Kidney (tissue), 14 donors: Measurements from ENCODE around the gene SIK3. TPM values are rescaled to one million over a fixed set of nuclear protein-coding genes. Genes with fewer than 3 reads are reported as not detected.
A peak's percentile ranks its signal among the peaks of the same experiment; 100 is the strongest.

Experiments used
- DNase-seq, 5 donors: peaks; one replicate each; pipeline ENCODE4 v3.0.0-alpha.2; 2013 to 2020
- FAIRE-seq: peaks from 2 replicates; lab custom pipeline; 2012; peaks lifted over from hg19 to GRCh38; lab: Jason Lieb, UNC
- H3K27ac ChIP-seq, 2 donors: one replicate each; pipeline ENCODE4 v1.7.0; 2013; ENCODE audit warnings: low read depth in 2 of 2, low read length in 2 of 2, inconsistent platforms in 1 of 2
- H3K27me3 ChIP-seq: one replicate; pipeline ENCODE4 v1.7.1; 2013; ENCODE audit warnings: low read length, inconsistent platforms; ENCODE audit not compliant: control insufficient read depth, insufficient read depth
- H3K36me3 ChIP-seq, 3 donors: one replicate each; pipeline versions ENCODE4 v1.7.0 to v1.7.1; 2013; ENCODE audit warnings: low read length in 3 of 3, control low read depth in 1 of 3, inconsistent platforms in 1 of 3; ENCODE audit not compliant: insufficient read depth in 3 of 3, control insufficient read depth in 2 of 3
- H3K4me1 ChIP-seq, 3 donors: one replicate each; pipeline versions ENCODE4 v1.7.0 to v1.7.1; 2013; ENCODE audit warnings: low read length in 3 of 3, inconsistent platforms in 1 of 3, low read depth in 1 of 3; ENCODE audit not compliant: control insufficient read depth in 2 of 3, insufficient read depth in 2 of 3
- H3K4me3 ChIP-seq, 3 donors: one replicate each; pipeline versions ENCODE4 v1.7.0 to v1.8.1; 2013; ENCODE audit warnings: low read length in 3 of 3, control low read depth in 1 of 3, inconsistent platforms in 1 of 3
- H3K9ac ChIP-seq, 3 donors: one replicate each; pipeline versions ENCODE4 v1.7.0 to v1.7.1; 2013; ENCODE audit warnings: low read length in 3 of 3, control low read depth in 1 of 3, inconsistent platforms in 1 of 3
- H3K9me3 ChIP-seq, 3 donors: one replicate each; pipeline versions ENCODE4 v1.7.0 to v1.7.1; 2013; ENCODE audit warnings: low read length in 3 of 3, control low read depth in 1 of 3, inconsistent platforms in 1 of 3; ENCODE audit not compliant: control insufficient read depth in 2 of 3, insufficient read depth in 1 of 3
- intact Hi-C: fragments of 100-400 bp; cut with DNase I; formaldehyde crosslinking; loops from one replicate; pipeline ENCODE4 v1.11.1; 2022
- polyA plus RNA-seq: library from polyadenylated mRNA; stranded (reverse); fragments of 350-450 nt; fragmentation: Illumina TruSeq; extraction: RNeasy Lipid Tissue Mini Kit (QIAGEN cat#74804); gene quantifications from one replicate; pipeline ENCODE4 v1.2.3, GENCODE V29; 2014; ENCODE audit warnings: low read depth, low replicate concordance; ENCODE audit not compliant: insufficient read depth
- total RNA-seq: library from RNA; stranded (reverse); fragmentation: NEBNext Ultra II Directional; extraction: Animal tissue kit (Norgen Biotek cat#: 25700); gene quantifications from one replicate; pipeline ENCODE4 v1.2.1, GENCODE V29; 2021
- TF ChIP-seq, protein P1 (sequence below): IDR thresholded peaks from 3 replicates; pipeline ENCODE4 v1.5.1; 2012; ENCODE audit warnings: mild to moderate bottlenecking, moderate library complexity, borderline replicate concordance; ENCODE audit not compliant: insufficient read depth; ENCODE audit errors: extremely low read depth
- donor health status: control.
- donor health status: control.
- donor health status: control.
- donor health status: control.
- donor health status: control.
- donor health status: DM: yes; HTN: yes; CAD: no.
- donor health status: Normal renal cell carcinoma (clear cell type).

Gene SIK3
- total and polyA plus RNA-seq, 2 donors from 2014 or later: 12.3 to 50.7 TPM

DNA sequence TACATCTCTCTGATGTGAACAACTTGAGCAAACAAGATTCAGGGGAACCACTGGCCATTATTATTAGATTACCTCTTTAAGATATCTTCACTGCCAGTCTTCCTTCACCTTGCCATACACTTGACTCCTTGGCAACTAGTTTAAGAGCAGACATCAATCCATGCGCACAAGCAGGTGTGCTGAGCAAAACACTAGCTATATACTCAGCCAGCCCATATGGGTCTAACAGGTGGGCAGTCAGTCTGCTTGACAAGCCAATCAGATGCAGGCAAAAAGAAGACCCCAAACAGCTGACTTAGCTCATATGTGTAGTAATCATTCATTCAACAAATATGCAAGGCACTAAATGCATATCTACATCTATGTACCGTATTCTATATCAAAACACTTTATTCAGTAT, 101.2 kb downstream of the SIK3 start:
- Histone ChIP-seq H3K4me1 (peaks cover 0 to 5% (median 3%) of the 10 kb centered on the region in 3 donors), H3K36me3 (no peaks in the 10 kb centered on the region), H3K9ac (no peak overlapping the region), H3K27me3 (no peaks in the 10 kb centered on the region), H3K9me3 (no peaks in the 10 kb centered on the region), H3K4me3 (no peak overlapping the region), H3K27ac (no peak overlapping the region)
- no peak for FAIRE-seq
- no peak for DNase-seq
- intact Hi-C loops: no loop called here
- TF ChIP-seq, protein P1, sequence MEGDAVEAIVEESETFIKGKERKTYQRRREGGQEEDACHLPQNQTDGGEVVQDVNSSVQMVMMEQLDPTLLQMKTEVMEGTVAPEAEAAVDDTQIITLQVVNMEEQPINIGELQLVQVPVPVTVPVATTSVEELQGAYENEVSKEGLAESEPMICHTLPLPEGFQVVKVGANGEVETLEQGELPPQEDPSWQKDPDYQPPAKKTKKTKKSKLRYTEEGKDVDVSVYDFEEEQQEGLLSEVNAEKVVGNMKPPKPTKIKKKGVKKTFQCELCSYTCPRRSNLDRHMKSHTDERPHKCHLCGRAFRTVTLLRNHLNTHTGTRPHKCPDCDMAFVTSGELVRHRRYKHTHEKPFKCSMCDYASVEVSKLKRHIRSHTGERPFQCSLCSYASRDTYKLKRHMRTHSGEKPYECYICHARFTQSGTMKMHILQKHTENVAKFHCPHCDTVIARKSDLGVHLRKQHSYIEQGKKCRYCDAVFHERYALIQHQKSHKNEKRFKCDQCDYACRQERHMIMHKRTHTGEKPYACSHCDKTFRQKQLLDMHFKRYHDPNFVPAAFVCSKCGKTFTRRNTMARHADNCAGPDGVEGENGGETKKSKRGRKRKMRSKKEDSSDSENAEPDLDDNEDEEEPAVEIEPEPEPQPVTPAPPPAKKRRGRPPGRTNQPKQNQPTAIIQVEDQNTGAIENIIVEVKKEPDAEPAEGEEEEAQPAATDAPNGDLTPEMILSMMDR: no peak

DNA sequence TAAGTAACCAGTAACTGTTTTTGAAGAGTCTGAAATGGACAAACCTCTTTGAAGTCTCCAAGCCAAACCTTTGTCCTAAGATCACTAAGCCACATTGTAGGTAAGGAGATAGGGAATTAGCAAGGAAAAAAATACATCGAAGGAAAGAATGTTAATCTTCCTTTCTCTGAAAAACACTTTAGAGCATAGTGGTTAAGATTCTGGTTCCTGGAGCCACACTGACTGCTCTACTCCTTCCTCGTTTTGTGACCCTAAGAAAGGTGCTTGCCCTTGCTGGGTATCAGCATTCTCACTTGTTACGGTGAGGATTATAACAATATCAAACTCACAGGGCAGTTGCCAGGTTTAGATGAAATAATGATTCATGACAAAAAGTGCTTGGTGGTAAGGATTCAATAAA, 104.0 kb downstream of the SIK3 start:
- TF ChIP-seq, protein P1: no peak
- Histone ChIP-seq H3K4me3 (no peak overlapping the region), H3K36me3 (no peaks in the 10 kb centered on the region), H3K4me1 (peaks cover 3 to 13% (median 8%) of the 10 kb centered on the region in 3 donors), H3K27ac (no peak overlapping the region), H3K9me3 (no peaks in the 10 kb centered on the region), H3K27me3 (no peaks in the 10 kb centered on the region), H3K9ac (no peak overlapping the region)
- FAIRE-seq (no peak), DNase-seq (peak in 1 of 5 donors; percentile 15)
- intact Hi-C loops: no loop called here

DNA sequence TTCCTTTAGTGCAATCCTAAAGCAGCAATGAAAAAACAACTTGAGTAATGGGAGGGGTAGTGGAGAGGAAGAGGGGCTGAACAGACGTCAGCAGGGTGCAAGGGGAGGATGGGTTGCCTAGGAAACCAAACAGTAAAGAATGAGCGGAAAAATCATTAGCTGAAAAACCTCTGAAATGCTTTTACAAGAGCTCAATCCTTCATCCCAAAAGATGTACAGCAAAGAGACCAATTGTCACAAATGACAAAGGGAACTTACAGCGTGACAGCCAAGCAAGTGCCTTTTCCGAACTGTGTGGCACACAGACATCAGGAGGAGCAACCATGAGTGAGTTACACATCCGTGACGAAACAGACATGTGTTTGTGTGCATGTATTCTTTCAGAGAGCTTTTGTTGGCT, 104.6 kb downstream of the SIK3 start:
- FAIRE-seq: no peak
- no peaks in the 10 kb centered on the region for H3K36me3 ChIP-seq
- H3K27ac ChIP-seq: no peak overlapping the region
- TF ChIP-seq, protein P1: no peak
- intact Hi-C loops: no loop called here
- H3K4me3 ChIP-seq: no peak overlapping the region
- H3K9ac ChIP-seq: no peak overlapping the region
- peaks cover 3 to 14% (median 9%) of the 10 kb centered on the region in 3 donors for H3K4me1 ChIP-seq
- no peaks in the 10 kb centered on the region for H3K27me3 ChIP-seq
- H3K9me3 ChIP-seq: no peaks in the 10 kb centered on the region
- DNase-seq: peak in 3 of 5 donors; percentile 48 to 82 (median 80)

DNA sequence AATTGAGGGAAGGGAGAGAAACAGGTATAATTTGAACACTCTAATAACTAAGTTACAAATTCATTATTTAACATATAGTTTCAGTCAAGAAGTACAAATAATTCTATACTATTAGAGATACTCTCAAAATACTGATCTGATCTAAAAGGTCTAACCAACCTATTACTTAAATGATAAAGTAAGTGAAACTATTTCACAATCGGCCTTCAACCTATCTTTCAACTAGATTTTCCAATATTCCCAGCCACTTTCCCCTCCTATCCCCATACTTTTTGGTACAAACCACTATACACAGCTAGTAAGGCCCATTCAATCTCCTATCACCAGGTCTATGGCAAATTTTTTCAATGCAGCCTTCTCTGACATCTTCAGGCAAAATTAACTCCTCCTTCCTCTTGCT, 106.7 kb downstream of the SIK3 start:
- Histone ChIP-seq H3K4me3 (no peak overlapping the region), H3K9ac (no peak overlapping the region), H3K4me1 (peaks cover 3 to 19% (median 12%) of the 10 kb centered on the region in 3 donors)

More for the DNA sequence above, 106.7 kb downstream of the SIK3 start:
- Histone ChIP-seq H3K27ac (no peak overlapping the region), H3K36me3 (no peaks in the 10 kb centered on the region), H3K27me3 (no peaks in the 10 kb centered on the region), H3K9me3 (no peaks in the 10 kb centered on the region)
- no peak for DNase-seq
- intact Hi-C loops: no loop called here
- TF ChIP-seq, protein P1: no peak
- no peak for FAIRE-seq
